T47D (cell line): ENCODE results near the gene GUCA2A.
"Not testable (repeated sequence)": the region's sequence is repeated elsewhere in the genome, so short reads cannot be mapped to it uniquely, and the experiment has no call there.

Experiments used
- DNase-seq, 2 experiments: peaks; one replicate each; pipeline versions ENCODE4 v3.0.0 to v3.0.0-alpha.2; 2011 to 2012; ENCODE audit warnings: low read depth in 1 of 2, low spot score in 1 of 2
- JUND ChIP-seq: IDR thresholded peaks from 2 replicates; pipeline ENCODE4 v1.6.1; 2012; ENCODE audit warnings: low read depth
- in situ Hi-C: cut with HindIII; loops from 2 replicates; pipeline ENCODE4 v1.10.0; 2016; ENCODE audit warnings: low sequenced_read_pairs, low pct_unique_long_range_greater_than_20kb

Gene GUCA2A

GRCh38 chr1:42164551-42165420 lies at the start of gene GUCA2A:
Gene GUCA2A (minus strand): TSS chr1:42164745. CDS start chr1:42164712, 33 bp downstream.
- no peak for DNase-seq
- in situ Hi-C loops = no loop called here
- TF ChIP-seq JUND = no peak

GRCh38 chr1:42211224-42211623 lies 46.7 kb upstream of the GUCA2A start:
- no peak for TF ChIP-seq JUND
- in situ Hi-C loops = no loop called here
- DNase-seq = no peak

GRCh38 chr1:42210421-42211133 lies 46.0 kb upstream of the GUCA2A start:
- no peak for TF ChIP-seq JUND
- in situ Hi-C loops = no loop called here
- DNase-seq = no peak

DNA sequence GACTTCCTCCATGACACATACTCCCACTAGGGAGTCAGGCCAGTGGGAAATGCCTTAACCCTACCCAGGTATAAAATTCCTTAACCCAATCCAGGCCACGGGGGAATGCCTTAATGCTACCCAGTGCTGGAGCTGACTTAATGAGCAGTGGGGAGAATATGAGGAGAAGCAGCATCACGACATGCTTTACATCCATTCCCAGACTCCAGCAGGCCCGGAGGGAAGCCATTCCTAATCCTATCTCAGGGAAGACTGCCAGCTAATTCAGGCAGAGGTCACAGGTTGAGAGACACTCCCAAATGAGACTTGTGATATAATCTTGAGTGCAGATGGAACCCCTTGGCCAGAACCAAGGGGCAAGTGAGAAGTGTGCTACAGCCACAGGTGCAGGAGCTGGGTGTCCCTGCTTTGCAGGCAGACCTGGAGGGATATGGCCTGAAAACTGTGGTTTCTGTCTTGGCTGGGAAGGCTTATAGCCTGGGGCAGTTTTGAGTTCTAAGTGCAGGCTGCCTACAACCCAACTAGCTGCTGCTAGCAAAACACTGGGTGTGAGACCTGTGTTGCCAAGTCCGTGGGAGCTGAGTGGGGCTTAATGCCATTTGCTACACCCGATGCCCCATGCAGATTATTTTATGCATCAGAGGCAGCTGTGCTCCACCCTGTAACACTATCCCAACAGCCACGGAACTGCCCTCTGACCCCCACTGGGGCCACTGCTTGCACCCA lies 45.1 kb upstream of the GUCA2A start:
- in situ Hi-C loops = no loop called here
- TF ChIP-seq JUND = no peak

DNA sequence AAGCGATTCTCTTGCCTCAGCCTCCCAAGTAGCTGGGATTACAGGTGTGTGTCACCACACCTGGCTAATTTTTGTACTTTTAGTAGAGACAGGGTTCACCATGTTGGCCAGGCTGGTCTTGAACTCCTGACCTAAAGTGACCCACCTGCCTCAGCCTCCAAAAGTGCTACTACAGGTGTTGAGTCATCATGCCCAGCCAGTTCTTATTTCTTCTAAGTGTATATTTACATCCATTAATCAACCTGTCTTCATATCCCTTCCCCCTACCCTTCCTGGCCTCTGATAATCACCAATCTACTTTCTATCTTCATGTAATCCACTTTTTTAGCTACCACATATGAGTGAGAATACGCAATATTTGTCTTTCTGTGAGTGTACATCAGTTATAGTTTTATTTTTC lies 42.4 kb upstream of the GUCA2A start:
- in situ Hi-C loops, DNase-seq: not testable (repeated sequence)

More for the DNA sequence above, 45.1 kb upstream of the GUCA2A start:
- DNase-seq = no peak

GRCh38 chr1:42206164-42206563 lies 41.6 kb upstream of the GUCA2A start:
- in situ Hi-C loops = no loop called here
- peak in 1 of 2 experiments; percentile 33 for DNase-seq
- no peak for TF ChIP-seq JUND

DNA sequence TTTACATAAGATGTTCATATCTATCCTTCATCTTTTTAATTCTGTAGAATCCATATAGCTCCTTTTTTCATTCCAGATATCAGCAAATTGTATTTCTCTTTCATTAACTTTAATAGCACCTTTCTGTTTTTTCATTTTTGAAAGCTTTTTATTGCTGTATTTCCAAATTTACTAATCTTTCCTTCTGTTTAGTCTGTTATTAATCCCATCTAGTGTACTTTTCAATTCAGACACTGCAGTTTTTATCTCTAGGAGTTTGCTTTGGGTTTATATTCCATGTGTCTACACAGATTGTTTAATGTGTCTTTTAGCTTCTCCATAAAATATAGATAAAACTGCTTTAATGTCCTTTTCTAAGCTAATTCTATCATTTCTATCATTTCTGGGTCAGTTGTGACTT lies 37.4 kb upstream of the GUCA2A start:
- in situ Hi-C loops = no loop called here
- no peak for TF ChIP-seq JUND
- no peak for DNase-seq

DNA sequence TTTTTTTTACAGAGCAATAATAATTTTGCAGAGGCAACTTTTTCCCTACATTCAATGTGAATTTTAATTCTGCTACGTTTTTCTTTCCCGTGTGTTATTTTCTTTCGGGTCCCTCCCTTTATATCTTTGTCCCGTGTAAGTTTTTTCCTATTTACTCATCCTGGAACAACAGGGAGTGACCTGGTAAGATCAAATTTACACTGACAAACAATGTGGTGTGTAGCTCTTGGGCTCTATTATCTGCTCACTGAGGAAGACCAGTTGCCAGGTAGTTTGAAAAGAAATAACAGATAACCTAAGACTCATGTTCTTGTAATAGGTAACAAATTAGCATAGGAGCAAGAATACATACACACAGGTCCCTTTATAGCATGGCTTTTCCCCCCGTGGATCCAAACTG lies 33.7 kb upstream of the GUCA2A start:
- TF ChIP-seq JUND = no peak
- in situ Hi-C loops = no loop called here
- DNase-seq = no peak

- no peak for DNase-seq
- TF ChIP-seq JUND = no peak
- in situ Hi-C loops = no loop called here
Observed at GRCh38 chr1:42195841-42196240, 31.3 kb upstream of the GUCA2A start.

- TF ChIP-seq JUND = no peak
- no peak for DNase-seq
- in situ Hi-C loops = no loop called here
Observed at GRCh38 chr1:42192106-42192505, 27.6 kb upstream of the GUCA2A start.

GRCh38 chr1:42191319-42191718 lies 26.8 kb upstream of the GUCA2A start:
- DNase-seq = no peak
- in situ Hi-C loops = no loop called here
- no peak for TF ChIP-seq JUND

- no peak for DNase-seq
- in situ Hi-C loops = no loop called here
- TF ChIP-seq JUND = no peak
Observed at GRCh38 chr1:42189931-42190853, 25.6 kb upstream of the GUCA2A start.
